GM12873 (cell line): ENCODE results near the gene EFNA2.

Experiments used
- CTCF ChIP-seq: IDR thresholded peaks from 2 replicates; pipeline ENCODE4 v1.5.1; 2012; ENCODE audit warnings: low read depth, mild to moderate bottlenecking, moderate library complexity, low read length, control low read depth; ENCODE audit not compliant: insufficient read depth; ENCODE audit errors: missing control alignments

EFNA2 gene

GRCh38 chr19:1313695-1314613 is 28.3 kb downstream of the EFNA2 start:
- no peak for TF ChIP-seq CTCF

DNA sequence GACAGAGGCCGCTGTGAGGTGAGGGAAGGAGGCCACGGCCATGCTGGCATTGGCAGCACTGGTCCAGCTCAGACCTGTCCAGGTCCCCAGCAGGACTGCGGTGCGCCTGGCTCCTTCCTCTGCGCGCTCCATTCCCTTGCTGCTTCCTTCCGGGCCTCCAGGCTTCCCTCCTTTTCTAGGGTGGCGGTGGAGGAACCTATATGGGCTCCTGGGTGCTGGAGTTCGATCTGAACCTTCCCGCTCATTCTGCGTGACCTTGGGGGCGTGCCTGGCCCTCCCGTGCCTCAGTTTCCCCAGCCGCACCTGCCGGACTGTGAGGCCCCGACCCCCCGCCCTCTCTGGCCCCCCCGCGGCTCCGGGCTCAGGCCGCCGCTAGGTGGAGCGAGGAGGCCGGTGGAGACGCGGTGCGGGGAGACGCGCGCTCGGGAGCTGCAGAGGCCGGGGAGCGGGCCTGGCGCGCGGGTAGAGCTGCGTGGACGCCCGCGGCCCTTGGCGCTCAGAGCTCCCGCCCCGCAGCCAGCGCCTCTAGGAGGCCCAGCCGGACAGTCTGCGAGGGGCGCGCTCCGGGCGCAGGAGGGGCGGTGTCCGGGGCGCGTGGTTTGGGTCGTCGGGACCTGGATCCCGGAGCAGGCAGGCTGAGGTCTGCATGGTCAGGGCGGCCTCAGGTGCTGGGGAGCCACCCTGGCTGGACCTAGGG is 29.9 kb downstream of the EFNA2 start:
- peak; percentile 52 for TF ChIP-seq CTCF

- TF ChIP-seq CTCF, result no peak
These were observed 30.8 kb downstream of the EFNA2 start for GRCh38 chr19:1316466-1316865.

GRCh38 chr19:1317274-1318003 is 31.8 kb downstream of the EFNA2 start:
- TF ChIP-seq CTCF, result no peak

- no peak for TF ChIP-seq CTCF
These were observed 33.2 kb downstream of the EFNA2 start for GRCh38 chr19:1318678-1319471.

- TF ChIP-seq CTCF, result no peak
These were observed 35.9 kb downstream of the EFNA2 start for GRCh38 chr19:1321539-1321938.
